Tibial nerve (tissue), 4 donors: ENCODE data around the gene RPAP2. TPM values are rescaled to one million over a fixed set of nuclear protein-coding genes. Genes with fewer than 3 reads are reported as not detected.
"Not testable (repeated sequence)": the region's sequence is repeated elsewhere in the genome, so short reads cannot be mapped to it uniquely, and the experiment has no call there.

Source experiments
- DNase-seq, 2 donors: peaks; one replicate each; pipeline ENCODE4 v3.0.0-alpha.2; 2019; ENCODE audit warnings: low spot score in 2 of 2
- H3K27ac ChIP-seq, 4 donors: fragments of 200-600 bp; sonication (generic) in 3 of 4; one replicate each; pipeline ENCODE4 v1.5.1; 2017 to 2019; ENCODE audit warnings: mild to moderate bottlenecking in 1 of 4
- H3K27me3 ChIP-seq, 2 donors: fragments of 200-600 bp; sonication (generic) in 1 of 2; one replicate each; pipeline versions ENCODE4 v1.5.1 to v1.6.0; 2017 to 2019
- H3K36me3 ChIP-seq, 3 donors: fragments of 200-600 bp; sonication (generic); one replicate each; pipeline ENCODE4 v1.5.1; 2018 to 2019
- H3K4me1 ChIP-seq, 4 donors: fragments of 200-600 bp; sonication (generic) in 3 of 4; one replicate each; pipeline ENCODE4 v1.5.1; 2017 to 2019
- H3K4me3 ChIP-seq, 4 donors: fragments of 200-600 bp; sonication (generic) in 3 of 4; one replicate each; pipeline ENCODE4 v1.5.1; 2017 to 2019; ENCODE audit warnings: mild to moderate bottlenecking in 1 of 4, moderate library complexity in 1 of 4
- H3K9me3 ChIP-seq, 4 donors: fragments of 200-600 bp; sonication (generic) in 3 of 4; one replicate each; pipeline ENCODE4 v1.5.1; 2017 to 2019
- CTCF ChIP-seq, 5 experiments: fragments of 200-600 bp in 3 of 5; fragments of 450-650 bp in 2 of 5; sonication (generic) in 3 of 5; IDR thresholded peaks; one replicate each; pipeline ENCODE4 v1.5.1; 2016 to 2019; ENCODE audit warnings: antibody characterized with exemption in 5 of 5, mild to moderate bottlenecking in 3 of 5, moderate library complexity in 2 of 5
- EP300 ChIP-seq, 2 donors: sonication (generic); formaldehyde crosslinking; IDR thresholded peaks; one replicate each; pipeline ENCODE4 v1.6.1; 2017; ENCODE audit warnings: antibody characterized with exemption in 2 of 2, mild to moderate bottlenecking in 1 of 2
- POLR2A ChIP-seq, 2 donors: fragments of 450-650 bp; IDR thresholded peaks; one replicate each; pipeline ENCODE4 v1.6.1; 2017; ENCODE audit warnings: antibody characterized with exemption in 2 of 2, mild to moderate bottlenecking in 2 of 2, moderate library complexity in 2 of 2
- WGBS, 2 donors: methylation state at CpG; one replicate each; pipeline ENCODE4 v1.1.5; 2018; 5-methylcytosine and 5-hydroxymethylcytosine counted together
- total RNA-seq, 4 donors: library from RNA; depleted of rRNA; stranded (reverse); fragments of >200 nt; gene quantifications; one replicate each; pipeline ENCODE4 v1.1.0, GENCODE V29; 2016

RPAP2 gene
- total RNA-seq, 4 donors from 2014 or later = 3.3 to 12.2 (median 7.7) TPM

GRCh38 chr1:92430030-92430429 is 131.2 kb downstream of the RPAP2 start:
- no peak overlapping the region for H3K27ac ChIP-seq
- TF ChIP-seq EP300 (IDR thresholded peaks at IDR 0.05) = no peak
- H3K4me3 ChIP-seq = no peak overlapping the region
- H3K36me3 ChIP-seq = no peaks in the 10 kb centered on the region
- DNase-seq = no peak
- H3K9me3 ChIP-seq = peaks cover 0 to 5% (median 0%) of the 10 kb centered on the region in 4 donors
- no peaks in the 10 kb centered on the region for H3K27me3 ChIP-seq
- H3K4me1 ChIP-seq = no peaks in the 10 kb centered on the region
- 76 to 88% methylated on average over 1 of the region's 1 CpG for WGBS, 2 donors

GRCh38 chr1:92434572-92434971 is 135.7 kb downstream of the RPAP2 start:
- not testable (repeated sequence) for H3K27ac ChIP-seq, DNase-seq, H3K36me3 ChIP-seq, H3K4me1 ChIP-seq, H3K4me3 ChIP-seq, H3K27me3 ChIP-seq
- 86 to 89% methylated on average over 1 of the region's 1 CpG for WGBS, 2 donors
- peaks cover 0 to 18% (median 0%) of the 10 kb centered on the region in 4 donors for H3K9me3 ChIP-seq

- 65 to 81% methylated on average over 1 of the region's 1 CpG for WGBS, 2 donors
- Histone ChIP-seq H3K27me3 (no peaks in the 10 kb centered on the region), H3K4me1 (no peaks in the 10 kb centered on the region), H3K9me3 (peaks cover 0 to 12% (median 0%) of the 10 kb centered on the region in 4 donors), H3K27ac (no peak overlapping the region), H3K36me3 (no peaks in the 10 kb centered on the region), H3K4me3 (no peak overlapping the region)
- TF ChIP-seq POLR2A (IDR thresholded peaks at IDR 0.05) = no peak
- TF ChIP-seq CTCF (IDR thresholded peaks at IDR 0.05) = no peak
- TF ChIP-seq EP300 (IDR thresholded peaks at IDR 0.05) = no peak
- DNase-seq = no peak
Observed at GRCh38 chr1:92439291-92439690, 140.4 kb downstream of the RPAP2 start.

GRCh38 chr1:92441316-92441696 is 142.4 kb downstream of the RPAP2 start:
- 88 to 89% methylated on average over 9 of the region's 9 CpGs for WGBS, 2 donors
- Histone ChIP-seq H3K4me3 (no peak overlapping the region), H3K4me1 (no peaks in the 10 kb centered on the region), H3K27me3 (no peaks in the 10 kb centered on the region), H3K36me3 (no peaks in the 10 kb centered on the region), H3K27ac (no peak overlapping the region), H3K9me3 (peaks cover 0 to 7% (median 0%) of the 10 kb centered on the region in 4 donors)
- TF ChIP-seq EP300 (IDR thresholded peaks at IDR 0.05) (no peak), POLR2A (IDR thresholded peaks at IDR 0.05) (no peak), CTCF (IDR thresholded peaks at IDR 0.05) (no peak)
- no peak for DNase-seq

GRCh38 chr1:92441697-92442342 is 143.0 kb downstream of the RPAP2 start:
- whole genome bisulfite sequencing, 2 donors = 67 to 79% methylated on average over 32 of the region's 32 CpGs
- no peak for DNase-seq
- Histone ChIP-seq H3K27ac (no peak overlapping the region), H3K4me1 (no peaks in the 10 kb centered on the region), H3K4me3 (no peak overlapping the region), H3K9me3 (peaks cover 0 to 2% (median 0%) of the 10 kb centered on the region in 4 donors), H3K27me3 (no peaks in the 10 kb centered on the region), H3K36me3 (no peaks in the 10 kb centered on the region)
- TF ChIP-seq CTCF (IDR thresholded peaks at IDR 0.05) (no peak), POLR2A (IDR thresholded peaks at IDR 0.05) (no peak), EP300 (IDR thresholded peaks at IDR 0.05) (no peak)

GRCh38 chr1:92442351-92442750 is 143.5 kb downstream of the RPAP2 start:
- DNase-seq = no peak
- no peak overlapping the region for H3K4me3 ChIP-seq
- no peak overlapping the region for H3K27ac ChIP-seq
- no peaks in the 10 kb centered on the region for H3K27me3 ChIP-seq
- H3K36me3 ChIP-seq = no peaks in the 10 kb centered on the region
- no peaks in the 10 kb centered on the region for H3K4me1 ChIP-seq
- no peaks in the 10 kb centered on the region for H3K9me3 ChIP-seq
- 81 to 86% methylated on average over 5 of the region's 5 CpGs for WGBS, 2 donors
- TF ChIP-seq CTCF (IDR thresholded peaks at IDR 0.05) = no peak
- no peak for TF ChIP-seq EP300 (IDR thresholded peaks at IDR 0.05)
- TF ChIP-seq POLR2A (IDR thresholded peaks at IDR 0.05) = no peak
